Kidney epithelial cell (primary cell): ENCODE results near the gene RNPEPL1. TPM values are rescaled to one million over a fixed set of nuclear protein-coding genes. Genes with fewer than 3 reads are reported as not detected.

ENCODE experiments used
- DNase-seq: peaks from one replicate; pipeline ENCODE4 v3.0.0-alpha.2; 2010; ENCODE audit warnings: low read depth
- H3K27me3 ChIP-seq: 2 replicates; pipeline ENCODE4 v1.6.0; 2011; ENCODE audit warnings: low read length; ENCODE audit not compliant: control insufficient read depth, insufficient read depth
- H3K36me3 ChIP-seq: 2 replicates; pipeline ENCODE4 v1.5.1; 2011; ENCODE audit warnings: low read length; ENCODE audit not compliant: control insufficient read depth, insufficient read depth
- H3K4me3 ChIP-seq: 2 replicates; pipeline ENCODE4 v1.5.1; 2011; ENCODE audit warnings: low read depth, mild to moderate bottlenecking, control low read depth, low read length
- CTCF ChIP-seq: IDR thresholded peaks from 2 replicates; pipeline ENCODE4 v1.5.1; 2011; ENCODE audit warnings: mild to moderate bottlenecking, moderate library complexity, low read length, control low read depth, inconsistent platforms; ENCODE audit not compliant: insufficient read depth, poor library complexity, severe bottlenecking
- total RNA-seq: library from RNA; depleted of rRNA; stranded (reverse); fragments of >200 nt; gene quantifications from 2 replicates; pipeline ENCODE4 v1.2.3, GENCODE V29; 2015

The RNPEPL1 gene
- total RNA-seq, 1 donor from 2014 or later = 91.3 TPM

- Histone ChIP-seq H3K4me3 (no peak overlapping the region), H3K27me3 (no peaks in the 10 kb centered on the region), H3K36me3 (no peaks in the 10 kb centered on the region)
- DNase-seq = peak; percentile 19
- TF ChIP-seq CTCF = peak; percentile 82
Observed at GRCh38 chr2:240604291-240604938, 36.1 kb downstream of the RNPEPL1 start.

GRCh38 chr2:240604939-240605716 lies 36.8 kb downstream of the RNPEPL1 start:
- H3K4me3 ChIP-seq = no peak overlapping the region
- no peak for DNase-seq
- no peak for TF ChIP-seq CTCF
- no peaks in the 10 kb centered on the region for H3K27me3 ChIP-seq
- H3K36me3 ChIP-seq = no peaks in the 10 kb centered on the region

GRCh38 chr2:240605867-240606743 lies 37.8 kb downstream of the RNPEPL1 start:
- Histone ChIP-seq H3K27me3 (no peaks in the 10 kb centered on the region), H3K36me3 (no peaks in the 10 kb centered on the region), H3K4me3 (no peak overlapping the region)
- TF ChIP-seq CTCF = no peak
- DNase-seq = no peak

- no peaks in the 10 kb centered on the region for H3K36me3 ChIP-seq
- H3K4me3 ChIP-seq = no peak overlapping the region
- TF ChIP-seq CTCF = no peak
- H3K27me3 ChIP-seq = no peaks in the 10 kb centered on the region
- no peak for DNase-seq
Observed at GRCh38 chr2:240611601-240612210, 43.4 kb downstream of the RNPEPL1 start.

GRCh38 chr2:240613781-240614180 lies 45.5 kb downstream of the RNPEPL1 start:
- TF ChIP-seq CTCF = no peak
- H3K4me3 ChIP-seq = no peak overlapping the region
- no peak for DNase-seq
- no peaks in the 10 kb centered on the region for H3K27me3 ChIP-seq
- no peaks in the 10 kb centered on the region for H3K36me3 ChIP-seq
